CD4-positive, CD25-positive, alpha-beta regulatory T cell (primary cell): ENCODE measurements around the gene MAGI1. TPM values are rescaled to one million over a fixed set of nuclear protein-coding genes. Genes with fewer than 3 reads are reported as not detected.

Experiments
- ATAC-seq, 2 donors: fragments of 150-1000 bp; cut with Tn5 transposase; one replicate each; pipeline ENCODE4 v1.10.0; 2021; ENCODE audit warnings: low read depth in 2 of 2, moderate number of reproducible peaks in 2 of 2, moderate library complexity in 1 of 2
- DNase-seq, 3 donors: peaks; one replicate each; pipeline versions ENCODE4 v3.0.0 to v3.0.0-alpha.2; 2012 to 2022; ENCODE audit warnings: mixed read lengths in 1 of 3
- H3K27ac ChIP-seq: one replicate; pipeline ENCODE4 v1.7.0; 2013; ENCODE audit warnings: mild to moderate bottlenecking, low read length; ENCODE audit not compliant: insufficient read depth, poor library complexity, severe bottlenecking
- H3K27me3 ChIP-seq: one replicate; pipeline ENCODE4 v1.7.0; 2013; ENCODE audit warnings: low read length; ENCODE audit not compliant: control insufficient read depth, insufficient read depth
- H3K36me3 ChIP-seq: one replicate; pipeline ENCODE4 v1.7.0; 2013; ENCODE audit warnings: mild to moderate bottlenecking, low read length, moderate library complexity; ENCODE audit not compliant: control insufficient read depth, insufficient read depth
- H3K4me1 ChIP-seq: 2 replicates; pipeline ENCODE4 v1.7.0; 2013; ENCODE audit warnings: mild to moderate bottlenecking, low read length; ENCODE audit not compliant: insufficient read depth, control insufficient read depth, poor library complexity, severe bottlenecking
- H3K4me3 ChIP-seq: one replicate; pipeline ENCODE4 v1.7.0; 2013; ENCODE audit warnings: low read depth, mild to moderate bottlenecking, low read length, moderate library complexity
- H3K9me3 ChIP-seq, 2 experiments: 1 replicate in 1 of 2; 2 replicates in 1 of 2; pipeline ENCODE4 v1.7.0; 2013; ENCODE audit warnings: low read length in 2 of 2, mild to moderate bottlenecking in 1 of 2, moderate library complexity in 1 of 2; ENCODE audit not compliant: control insufficient read depth in 2 of 2
- H3K27ac Mint-ChIP-seq, 3 donors: one replicate each; pipeline ENCODE4 v1.8.0; 2020 to 2022; ENCODE audit warnings: mild to moderate bottlenecking in 3 of 3, mixed read lengths in 3 of 3, moderate library complexity in 2 of 3
- H3K27me3 Mint-ChIP-seq: one replicate; pipeline ENCODE4 v1.8.0; 2022; ENCODE audit warnings: mild to moderate bottlenecking, mixed read lengths
- H3K36me3 Mint-ChIP-seq: one replicate; pipeline ENCODE4 v1.8.0; 2020; ENCODE audit warnings: mixed read lengths
- H3K4me1 Mint-ChIP-seq, 4 donors: one replicate each; pipeline ENCODE4 v1.8.0; 2020 to 2022; ENCODE audit warnings: mixed read lengths in 4 of 4, mild to moderate bottlenecking in 1 of 4
- H3K4me3 Mint-ChIP-seq, 4 donors: one replicate each; pipeline ENCODE4 v1.8.0; 2020 to 2022; ENCODE audit warnings: mild to moderate bottlenecking in 4 of 4, mixed read lengths in 4 of 4, moderate library complexity in 3 of 4
- H3K9me3 Mint-ChIP-seq, 7 donors: one replicate each; pipeline ENCODE4 v1.8.0; 2020 to 2022; ENCODE audit warnings: mixed read lengths in 7 of 7, mild to moderate bottlenecking in 3 of 7, moderate library complexity in 2 of 7
- polyA plus RNA-seq, 4 donors: library from polyadenylated mRNA; unstranded; fragments of 300-500 nt; fragmentation: Illumina TruSeq; gene quantifications; one replicate each; pipeline ENCODE4 v1.2.3, GENCODE V29; 2021
- total RNA-seq: library from RNA; stranded (reverse); gene quantifications from one replicate; pipeline ENCODE4 v1.2.3, GENCODE V29; 2022

MAGI1 gene
- total and polyA plus RNA-seq, 5 donors from 2014 or later: 0.10 to 0.44 (median 0.19) TPM; not detected in 1

DNA sequence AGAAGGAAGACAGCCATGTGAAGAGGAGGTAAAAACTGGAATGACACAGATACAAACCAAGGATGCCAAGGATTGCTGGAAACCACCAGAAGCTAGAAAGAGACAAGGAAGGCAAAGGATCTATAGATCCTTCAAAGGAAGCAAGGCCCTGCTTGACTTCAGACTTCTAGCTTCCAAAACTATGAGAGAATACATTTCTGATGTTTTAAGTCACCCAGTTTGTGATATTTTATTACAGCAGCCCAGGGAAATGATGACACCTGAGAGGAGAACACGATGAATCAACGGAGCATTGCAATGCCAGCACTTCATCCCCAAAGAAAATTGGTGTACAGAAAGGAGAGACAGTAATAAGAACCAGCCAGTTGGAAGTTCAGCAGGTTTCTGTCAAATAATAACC lies 116.3 kb downstream of the MAGI1 start:
- DNase-seq (no peak), ATAC-seq (no peak)
- no peaks in the 10 kb centered on the region for H3K36me3 ChIP-seq
- H3K4me3 ChIP-seq: no peak overlapping the region
- Mint-ChIP-seq H3K27ac (no peak overlapping the region), H3K4me1 (no peaks in the 10 kb centered on the region), H3K27me3 (no peaks in the 10 kb centered on the region), H3K36me3 (no peaks in the 10 kb centered on the region), H3K4me3 (no peak overlapping the region), H3K9me3 (peaks cover 0 to 4% (median 0%) of the 10 kb centered on the region in 7 donors)
- H3K4me1 ChIP-seq: no peaks in the 10 kb centered on the region
- no peaks in the 10 kb centered on the region for H3K9me3 ChIP-seq
- H3K27me3 ChIP-seq: no peaks in the 10 kb centered on the region
- H3K27ac ChIP-seq: no peak overlapping the region

GRCh38 chr3:65919826-65920225 lies 118.9 kb downstream of the MAGI1 start:
- H3K27me3 ChIP-seq: no peaks in the 10 kb centered on the region

DNA sequence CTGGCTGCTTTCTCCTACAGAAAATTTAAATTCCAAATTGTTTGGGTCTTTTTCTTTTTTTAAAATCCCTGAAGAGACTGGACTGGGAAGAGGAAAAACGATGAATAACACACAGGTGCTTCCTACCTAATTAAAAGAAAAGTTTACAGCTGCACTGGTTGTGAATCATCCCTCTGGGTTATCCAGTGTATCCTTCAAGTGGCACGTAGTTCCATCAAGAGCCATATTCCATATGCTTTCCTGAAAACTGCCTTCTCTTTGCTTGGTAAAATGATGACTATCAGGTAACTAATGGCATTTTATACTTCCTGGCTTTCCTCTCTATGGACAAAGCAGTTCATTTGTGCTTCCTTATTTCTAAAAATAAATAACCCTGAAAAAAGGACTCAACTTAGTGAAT lies 123.2 kb downstream of the MAGI1 start:
- Histone ChIP-seq H3K27me3 (no peaks in the 10 kb centered on the region), H3K36me3 (no peaks in the 10 kb centered on the region), H3K4me1 (no peaks in the 10 kb centered on the region), H3K27ac (no peak overlapping the region), H3K9me3 (no peaks in the 10 kb centered on the region), H3K4me3 (no peak overlapping the region)
- Mint-ChIP-seq H3K4me3 (no peak overlapping the region), H3K27me3 (no peaks in the 10 kb centered on the region), H3K36me3 (no peaks in the 10 kb centered on the region), H3K4me1 (no peaks in the 10 kb centered on the region), H3K27ac (no peak overlapping the region), H3K9me3 (peaks cover 0 to 6% (median 2%) of the 10 kb centered on the region in 7 donors)
- no peak for DNase-seq
- no peak for ATAC-seq

More at GRCh38 chr3:65919826-65920225, 118.9 kb downstream of the MAGI1 start:
- H3K27ac ChIP-seq: no peak overlapping the region
- no peaks in the 10 kb centered on the region for H3K9me3 ChIP-seq
- Mint-ChIP-seq H3K4me1 (no peaks in the 10 kb centered on the region), H3K27me3 (no peaks in the 10 kb centered on the region), H3K36me3 (no peaks in the 10 kb centered on the region), H3K27ac (no peak overlapping the region), H3K4me3 (no peak overlapping the region), H3K9me3 (peaks cover 0 to 6% (median 3%) of the 10 kb centered on the region in 7 donors)
- DNase-seq (no peak), ATAC-seq (no peak)
- H3K4me3 ChIP-seq: no peak overlapping the region
- H3K36me3 ChIP-seq: no peaks in the 10 kb centered on the region
- no peaks in the 10 kb centered on the region for H3K4me1 ChIP-seq

GRCh38 chr3:65914740-65915367 lies 123.9 kb downstream of the MAGI1 start:
- no peaks in the 10 kb centered on the region for H3K36me3 ChIP-seq
- no peak overlapping the region for H3K27ac Mint-ChIP-seq
- H3K4me3 ChIP-seq: no peak overlapping the region
- no peaks in the 10 kb centered on the region for H3K9me3 ChIP-seq
- no peaks in the 10 kb centered on the region for H3K27me3 Mint-ChIP-seq
- ATAC-seq: no peak
- no peak overlapping the region for H3K27ac ChIP-seq
- no peaks in the 10 kb centered on the region for H3K36me3 Mint-ChIP-seq
- H3K4me3 Mint-ChIP-seq: no peak overlapping the region
- H3K27me3 ChIP-seq: no peaks in the 10 kb centered on the region
- no peaks in the 10 kb centered on the region for H3K4me1 ChIP-seq
- no peaks in the 10 kb centered on the region for H3K4me1 Mint-ChIP-seq
- H3K9me3 Mint-ChIP-seq: peaks cover 0 to 6% (median 2%) of the 10 kb centered on the region in 7 donors
- DNase-seq: no peak

DNA sequence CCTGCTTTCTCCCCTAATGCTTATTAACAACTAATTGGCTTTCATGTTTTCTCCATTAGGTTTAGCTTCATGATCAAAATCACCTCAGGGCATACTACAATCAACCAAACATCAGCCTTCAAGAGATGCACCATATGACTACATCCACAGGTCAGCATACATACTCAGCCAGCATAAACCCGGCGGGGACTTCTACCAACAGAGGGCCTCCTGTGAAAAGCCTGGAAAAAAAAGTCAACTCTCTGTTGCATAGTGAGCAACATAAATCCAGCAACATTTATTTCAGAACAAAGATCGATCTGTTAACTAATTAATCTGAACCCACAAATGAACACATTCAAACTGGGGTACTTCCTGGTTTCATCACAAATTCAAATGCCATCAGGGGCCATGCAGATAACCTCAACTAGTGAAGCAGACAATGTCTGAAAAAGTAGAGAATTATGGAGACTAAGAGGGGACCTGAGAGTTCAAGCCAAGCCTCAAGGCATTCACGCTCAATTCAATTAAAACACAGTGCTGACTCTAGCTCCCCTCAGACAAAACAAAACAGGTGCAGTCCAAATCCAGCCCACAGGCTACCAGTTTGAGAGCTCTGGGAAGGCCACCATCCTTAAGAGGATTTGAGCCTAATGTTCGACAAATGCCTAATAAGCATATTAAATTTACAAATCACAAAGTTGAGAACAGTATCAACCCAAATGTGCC lies 124.5 kb downstream of the MAGI1 start:
- H3K9me3 Mint-ChIP-seq: peaks cover 0 to 6% (median 2%) of the 10 kb centered on the region in 7 donors
- H3K27me3 ChIP-seq: no peaks in the 10 kb centered on the region

DNA sequence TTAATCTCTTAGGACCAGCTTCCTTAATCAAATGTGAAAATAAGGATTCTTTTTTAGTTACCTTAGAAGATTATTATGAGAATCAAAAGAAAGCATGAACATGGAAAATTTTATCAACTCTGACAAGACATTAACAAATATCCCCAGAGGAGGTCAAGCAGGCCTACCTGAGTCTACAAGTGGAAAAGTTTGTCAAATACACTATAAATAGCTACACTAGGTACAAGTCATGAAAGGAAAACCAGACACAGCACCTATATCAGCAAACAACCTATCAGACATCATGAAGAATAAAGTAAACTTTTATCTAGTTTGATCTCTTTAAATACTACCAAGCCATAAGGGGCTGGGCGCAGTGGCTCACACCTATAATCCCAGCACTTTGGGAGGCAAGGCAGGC lies 126.1 kb downstream of the MAGI1 start:
- Mint-ChIP-seq H3K4me1 (no peaks in the 10 kb centered on the region), H3K4me3 (no peak overlapping the region)

More for the DNA sequence above, 124.5 kb downstream of the MAGI1 start:
- ATAC-seq: no peak
- no peaks in the 10 kb centered on the region for H3K9me3 ChIP-seq
- no peak overlapping the region for H3K4me3 ChIP-seq
- H3K36me3 Mint-ChIP-seq: no peaks in the 10 kb centered on the region
- no peak overlapping the region for H3K27ac ChIP-seq
- H3K27me3 Mint-ChIP-seq: no peaks in the 10 kb centered on the region
- no peaks in the 10 kb centered on the region for H3K4me1 ChIP-seq
- DNase-seq: no peak
- H3K36me3 ChIP-seq: no peaks in the 10 kb centered on the region
- no peak overlapping the region for H3K27ac Mint-ChIP-seq
- H3K4me3 Mint-ChIP-seq: no peak overlapping the region
- H3K4me1 Mint-ChIP-seq: no peaks in the 10 kb centered on the region

GRCh38 chr3:65908588-65908987 lies 130.1 kb downstream of the MAGI1 start:
- H3K9me3 ChIP-seq: no peaks in the 10 kb centered on the region
- Mint-ChIP-seq H3K4me3 (no peak overlapping the region), H3K36me3 (no peaks in the 10 kb centered on the region), H3K4me1 (no peaks in the 10 kb centered on the region), H3K9me3 (peaks cover 0 to 3% (median 0%) of the 10 kb centered on the region in 7 donors), H3K27me3 (no peaks in the 10 kb centered on the region), H3K27ac (no peak overlapping the region)
- H3K27ac ChIP-seq: no peak overlapping the region
- no peak for DNase-seq
- no peaks in the 10 kb centered on the region for H3K27me3 ChIP-seq
- ATAC-seq: no peak
- no peak overlapping the region for H3K4me3 ChIP-seq
- H3K36me3 ChIP-seq: no peaks in the 10 kb centered on the region
- no peaks in the 10 kb centered on the region for H3K4me1 ChIP-seq

More for the DNA sequence above, 126.1 kb downstream of the MAGI1 start:
- DNase-seq: no peak
- ATAC-seq: no peak
- Mint-ChIP-seq H3K9me3 (peaks cover 0 to 6% (median 2%) of the 10 kb centered on the region in 7 donors), H3K27me3 (no peaks in the 10 kb centered on the region), H3K27ac (no peak overlapping the region), H3K36me3 (no peaks in the 10 kb centered on the region)
- Histone ChIP-seq H3K4me1 (no peaks in the 10 kb centered on the region), H3K9me3 (no peaks in the 10 kb centered on the region), H3K4me3 (no peak overlapping the region), H3K36me3 (no peaks in the 10 kb centered on the region), H3K27me3 (no peaks in the 10 kb centered on the region), H3K27ac (no peak overlapping the region)
